ENCODE measurements around the gene FLT4.

Gene FLT4

DNA sequence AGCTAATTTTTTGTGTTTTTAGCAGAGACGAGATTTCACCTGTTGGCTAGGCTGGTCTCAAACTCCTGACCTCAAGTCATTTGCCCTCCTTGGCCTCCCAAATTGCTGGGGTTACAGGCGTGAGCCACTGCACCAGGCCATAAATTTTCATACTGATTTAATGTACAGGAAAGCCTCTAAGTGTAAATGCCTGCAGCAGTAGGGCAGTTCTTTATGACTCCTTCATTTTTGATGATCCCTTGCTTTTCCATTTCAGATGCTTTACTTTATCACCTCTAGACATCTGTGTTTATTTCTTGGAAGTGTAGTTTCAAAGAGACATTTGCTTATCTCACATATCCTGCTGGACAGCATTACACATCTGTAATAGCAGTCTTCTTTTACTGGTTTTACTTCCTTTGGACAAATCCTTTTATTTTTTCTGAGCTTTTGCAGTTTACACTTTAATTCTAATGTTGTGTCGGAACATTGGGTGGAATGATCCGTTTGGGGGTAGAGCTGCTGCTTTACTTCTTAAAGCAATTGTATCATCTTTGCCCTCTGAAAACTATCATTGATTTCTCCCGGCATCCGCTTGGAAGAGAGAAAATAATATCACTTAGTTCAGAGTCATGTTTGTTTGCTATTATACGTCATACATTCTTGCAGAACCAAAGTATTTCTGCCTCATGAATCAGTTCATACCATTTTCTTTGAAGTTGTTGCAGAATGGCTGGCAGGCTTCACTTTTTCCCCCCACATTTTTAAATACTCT, 94.1 kb downstream of the FLT4 start:
- Histone ChIP-seq H3K4me1 (ENCODE audit: control insufficient read depth in 1 of 2, insufficient read depth in 1 of 2, low read depth in 1 of 2, low read length in 1 of 2) (no peaks in the 10 kb centered on the region), H3K27ac (no peak overlapping the region), H3K9me3 (no peaks in the 10 kb centered on the region), H3K36me3 (peaks cover 41% of the 10 kb centered on the region), H3K27me3 (no peaks in the 10 kb centered on the region), H3K4me3 (ENCODE audit: low read depth in 1 of 2, low read length in 1 of 2) (no peak overlapping the region)
- no peak for TF ChIP-seq CTCF (IDR thresholded peaks at IDR 0.05)

GRCh38 chr5:180553530-180553929, 95.9 kb downstream of the FLT4 start:
- Histone ChIP-seq H3K27me3 (no peaks in the 10 kb centered on the region), H3K36me3 (peaks cover 48% of the 10 kb centered on the region), H3K4me1 (ENCODE audit: control insufficient read depth in 1 of 2, insufficient read depth in 1 of 2, low read depth in 1 of 2, low read length in 1 of 2) (no peaks in the 10 kb centered on the region), H3K4me3 (ENCODE audit: low read depth in 1 of 2, low read length in 1 of 2) (no peak overlapping the region), H3K27ac (no peak overlapping the region), H3K9me3 (no peaks in the 10 kb centered on the region)
- TF ChIP-seq CTCF (IDR thresholded peaks at IDR 0.05): no peak
